MM.1S (cell line): ENCODE data around the gene RNLS.
A peak's percentile ranks its signal among the peaks of the same experiment; 100 is the strongest.

Source experiments
- DNase-seq: peaks from one replicate; pipeline ENCODE4 v3.0.0-alpha.2; 2015
- H2AFZ ChIP-seq: fragments of 300-600 bp; sonication (generic); 2 replicates; pipeline ENCODE4 v1.6.0; 2016; ENCODE audit warnings: antibody characterized with exemption, low read length
- H3F3A ChIP-seq: fragments of 300-600 bp; sonication (generic); 2 replicates; pipeline ENCODE4 v1.6.1; 2016; ENCODE audit warnings: mild to moderate bottlenecking, antibody characterized with exemption, low read length, moderate library complexity, mixed read lengths; ENCODE audit not compliant: insufficient read depth
- H3K27ac ChIP-seq: fragments of 300-600 bp; sonication (generic); 2 replicates; pipeline ENCODE4 v1.5.1; 2016; ENCODE audit warnings: mild to moderate bottlenecking, low read length
- H3K27me3 ChIP-seq: fragments of 300-600 bp; sonication (generic); replicated peaks from 2 replicates; pipeline ENCODE4 v1.6.0; 2016; ENCODE audit warnings: low read length; ENCODE audit not compliant: insufficient read depth
- H3K36me3 ChIP-seq: fragments of 300-600 bp; sonication (generic); replicated peaks from 2 replicates; pipeline ENCODE4 v1.6.1; 2016; ENCODE audit warnings: mild to moderate bottlenecking, low read length, mixed read lengths; ENCODE audit not compliant: insufficient read depth
- H3K4me1 ChIP-seq: fragments of 300-600 bp; sonication (generic); 2 replicates; pipeline ENCODE4 v1.6.1; 2016; ENCODE audit warnings: low read length, mixed read lengths
- H3K4me2 ChIP-seq: fragments of 300-600 bp; sonication (generic); 2 replicates; pipeline ENCODE4 v1.6.0; 2016; ENCODE audit warnings: low read depth, low read length
- H3K4me3 ChIP-seq: fragments of 300-600 bp; sonication (generic); 2 replicates; pipeline ENCODE4 v1.5.1; 2016; ENCODE audit warnings: low read length, mixed read lengths
- H3K79me2 ChIP-seq: fragments of 300-600 bp; sonication (generic); 2 replicates; pipeline ENCODE4 v1.6.1; 2016; ENCODE audit warnings: mixed run types, low read length, mixed read lengths
- H3K9ac ChIP-seq: fragments of 300-600 bp; sonication (generic); 2 replicates; pipeline ENCODE4 v1.6.1; 2016; ENCODE audit warnings: low read length, mixed read lengths
- H3K9me2 ChIP-seq: fragments of 300-600 bp; sonication (generic); replicated peaks from 2 replicates; pipeline ENCODE4 v1.6.1; 2016; ENCODE audit warnings: mild to moderate bottlenecking, low read length, mixed read lengths; ENCODE audit not compliant: insufficient read depth
- H3K9me3 ChIP-seq: fragments of 300-600 bp; sonication (generic); replicated peaks from 2 replicates; pipeline ENCODE4 v1.6.1; 2016; ENCODE audit warnings: mild to moderate bottlenecking, low read length, mixed read lengths; ENCODE audit not compliant: insufficient read depth
- H4K20me1 ChIP-seq: fragments of 300-600 bp; sonication (generic); 2 replicates; pipeline ENCODE4 v1.6.1; 2016; ENCODE audit warnings: mild to moderate bottlenecking, low read length, moderate library complexity, mixed read lengths; ENCODE audit not compliant: insufficient read depth
- CTCF ChIP-seq: fragments of 300-600 bp; sonication (generic); IDR thresholded peaks from 2 replicates; pipeline ENCODE4 v1.5.1; 2016; ENCODE audit warnings: antibody characterized with exemption, low read length, mixed read lengths
- EZH2 ChIP-seq: fragments of 300-600 bp; sonication (generic); optimal IDR thresholded peaks from 2 replicates; pipeline ENCODE3; 2017; ENCODE audit warnings: low read depth, mild to moderate bottlenecking, antibody characterized with exemption, low read length, mixed read lengths
- EZH2phosphoT487 ChIP-seq: fragments of 300-600 bp; sonication (generic); IDR thresholded peaks from 2 replicates; pipeline ENCODE4 v1.6.1; 2018; ENCODE audit warnings: antibody characterized with exemption, low read length

RNLS gene

DNA sequence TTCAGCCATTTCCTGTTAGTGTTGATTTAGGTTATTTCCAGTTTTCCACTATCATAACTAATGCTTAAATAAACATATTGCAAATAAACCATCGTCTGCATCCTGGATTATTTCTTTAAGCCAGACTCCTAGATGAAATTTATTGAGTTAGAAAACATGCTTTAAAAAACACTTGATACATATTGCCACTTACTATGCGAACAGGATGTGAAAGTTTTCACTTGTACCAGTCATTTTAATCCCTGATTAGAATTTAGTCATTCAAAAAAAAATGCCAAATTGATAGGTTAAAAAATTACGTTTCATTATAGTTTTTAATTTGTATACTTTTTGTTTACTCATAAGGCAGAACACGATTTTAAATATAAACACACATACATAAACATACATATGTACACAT, 309.6 kb downstream of the RNLS start:
- Histone ChIP-seq H3K9me3 (no peaks in the 10 kb centered on the region), H3K36me3 (no peaks in the 10 kb centered on the region), H3F3A (peaks cover 39% of the 10 kb centered on the region), H3K4me2 (no peak overlapping the region), H4K20me1 (no peaks in the 10 kb centered on the region), H3K9ac (no peak overlapping the region), H3K27ac (no peak overlapping the region), H3K27me3 (no peaks in the 10 kb centered on the region), H3K79me2 (no peaks in the 10 kb centered on the region), H3K9me2 (no peaks in the 10 kb centered on the region), H2AFZ (no peak overlapping the region), H3K4me3 (no peak overlapping the region), H3K4me1 (peaks cover 55% of the 10 kb centered on the region)
- DNase-seq: no peak
- no peak for TF ChIP-seq EZH2phosphoT487

DNA sequence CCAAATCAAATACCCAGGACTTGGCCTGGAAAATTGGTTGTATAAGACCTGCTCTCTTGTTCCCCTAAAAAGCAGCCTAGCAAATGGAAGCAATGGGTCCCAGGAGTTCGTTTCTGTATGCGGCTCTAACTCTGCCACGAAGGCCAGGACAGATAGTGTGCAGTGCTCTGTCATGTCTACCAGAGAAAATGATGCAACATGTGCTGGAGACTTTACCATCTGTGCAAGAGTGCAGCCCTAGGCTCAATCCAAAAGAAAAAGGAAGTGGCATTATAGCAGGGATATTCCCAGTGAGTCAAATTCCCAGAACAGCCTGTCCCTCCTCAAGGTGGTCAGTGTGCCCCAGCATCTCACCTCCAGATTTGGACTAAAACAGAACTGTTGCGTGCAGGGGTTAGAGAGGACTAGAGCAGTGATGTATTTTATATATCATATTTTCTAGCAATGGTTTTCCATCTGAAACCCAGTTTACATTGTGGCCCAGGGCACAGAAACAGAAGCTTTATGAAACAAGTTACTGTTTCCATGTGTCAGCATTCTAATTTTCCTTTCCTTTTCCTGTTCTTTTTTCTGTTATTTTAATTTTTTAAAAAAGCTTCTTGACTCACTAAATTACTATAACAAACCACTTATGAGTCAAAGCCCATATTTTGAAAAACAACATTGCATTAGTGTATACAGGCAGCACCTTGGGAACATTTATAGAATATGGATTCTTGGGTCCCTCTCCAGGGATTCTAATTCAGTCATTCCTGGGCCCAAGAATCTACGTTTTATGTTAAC, 311.2 kb downstream of the RNLS start:
- Histone ChIP-seq H3K9me3 (no peaks in the 10 kb centered on the region), H2AFZ (peak overlapping the region; percentile 55), H3K9ac (peak overlapping the region; percentile 75), H3K27me3 (no peaks in the 10 kb centered on the region), H3K4me2 (peak overlapping the region; percentile 88), H3K9me2 (no peaks in the 10 kb centered on the region), H4K20me1 (no peaks in the 10 kb centered on the region), H3K4me1 (peaks cover 55% of the 10 kb centered on the region), H3F3A (peaks cover 39% of the 10 kb centered on the region), H3K36me3 (no peaks in the 10 kb centered on the region), H3K79me2 (no peaks in the 10 kb centered on the region), H3K27ac (peak overlapping the region; percentile 99), H3K4me3 (peak overlapping the region; percentile 50)
- no peak for TF ChIP-seq EZH2phosphoT487
- TF ChIP-seq CTCF: no peak
- no peak for TF ChIP-seq EZH2
- DNase-seq: peak; percentile 32

DNA sequence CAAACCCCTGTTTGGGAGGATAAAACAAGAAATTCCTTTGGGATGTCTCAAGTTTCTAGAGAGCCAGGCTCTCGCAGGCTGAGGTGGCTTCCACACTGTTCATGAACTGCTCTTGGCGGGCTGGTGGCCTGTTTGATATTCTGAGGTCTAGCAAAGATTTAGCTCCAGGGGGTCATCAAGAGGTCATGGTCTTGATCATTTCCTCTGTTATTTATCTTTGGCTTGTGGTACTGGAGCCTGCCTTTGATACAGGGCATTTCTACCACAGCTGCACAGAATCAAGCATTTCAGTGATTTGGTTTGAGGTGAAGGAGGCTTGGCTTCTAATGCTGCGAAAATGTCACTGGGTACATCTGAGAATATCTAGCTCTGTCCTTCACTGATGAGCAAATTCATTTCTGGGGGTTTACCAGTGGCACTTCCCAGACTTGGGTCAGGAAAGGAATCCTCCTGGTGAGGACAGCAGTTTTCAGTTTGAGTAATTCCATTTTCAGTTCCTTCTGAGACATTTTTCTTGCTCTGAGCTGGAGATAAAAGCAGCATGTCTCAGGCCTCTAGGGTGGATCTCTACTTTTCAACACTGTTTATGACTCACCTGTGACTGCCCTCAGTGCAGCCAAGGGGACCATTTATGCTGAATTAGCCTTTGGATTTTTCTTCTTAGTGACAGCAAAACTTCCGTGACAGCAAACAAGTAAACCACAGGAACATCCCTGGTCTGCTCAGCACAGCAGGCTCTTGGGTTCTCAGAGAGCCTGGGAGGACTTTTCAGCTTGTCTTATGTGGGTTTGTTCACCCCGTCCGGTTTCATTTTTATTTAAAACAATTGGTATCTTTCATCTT, 312.0 kb downstream of the RNLS start:
- no peak for TF ChIP-seq EZH2phosphoT487
- TF ChIP-seq CTCF: no peak
- no peak for TF ChIP-seq EZH2
- DNase-seq: peak; percentile 95
- peak overlapping the region; percentile 99 for H3K27ac ChIP-seq
- H3K27me3 ChIP-seq: no peaks in the 10 kb centered on the region
- peak overlapping the region; percentile 55 for H2AFZ ChIP-seq
- H3K36me3 ChIP-seq: no peaks in the 10 kb centered on the region
- H4K20me1 ChIP-seq: no peaks in the 10 kb centered on the region
- H3F3A ChIP-seq: peaks cover 39% of the 10 kb centered on the region
- H3K9me2 ChIP-seq: no peaks in the 10 kb centered on the region
- H3K4me1 ChIP-seq: peaks cover 55% of the 10 kb centered on the region
- H3K79me2 ChIP-seq: no peaks in the 10 kb centered on the region
- peak overlapping the region; percentile 88 for H3K4me2 ChIP-seq
- peak overlapping the region; percentile 50 for H3K4me3 ChIP-seq
- no peaks in the 10 kb centered on the region for H3K9me3 ChIP-seq
- peak overlapping the region; percentile 75 for H3K9ac ChIP-seq
